Ascending aorta (tissue), 2 donors: ENCODE measurements around the gene RAB23. TPM values are rescaled to one million over a fixed set of nuclear protein-coding genes. Genes with fewer than 3 reads are reported as not detected.

Experiments
- DNase-seq, 2 donors: peaks; one replicate each; pipeline ENCODE4 v3.0.0-alpha.2; 2019; ENCODE audit warnings: low spot score in 2 of 2
- H3K27ac ChIP-seq, 2 donors: fragments of 200-600 bp; sonication (generic); one replicate each; pipeline ENCODE4 v1.5.1; 2016 to 2017; ENCODE audit warnings: mild to moderate bottlenecking in 1 of 2
- H3K27me3 ChIP-seq: fragments of 200-600 bp; sonication (generic); one replicate; pipeline ENCODE4 v1.5.1; 2017
- H3K36me3 ChIP-seq, 2 donors: fragments of 200-600 bp; sonication (generic); one replicate each; pipeline ENCODE4 v1.5.1; 2016
- H3K4me1 ChIP-seq, 2 donors: fragments of 200-600 bp; sonication (generic); one replicate each; pipeline ENCODE4 v1.5.1; 2016 to 2017; ENCODE audit warnings: mild to moderate bottlenecking in 1 of 2
- H3K4me3 ChIP-seq, 2 donors: fragments of 200-600 bp; sonication (generic); one replicate each; pipeline ENCODE4 v1.5.1; 2016 to 2017; ENCODE audit warnings: mild to moderate bottlenecking in 1 of 2
- H3K9me3 ChIP-seq, 2 donors: fragments of 200-600 bp; sonication (generic); one replicate each; pipeline ENCODE4 v1.5.1; 2016
- intact Hi-C: fragments of 100-400 bp; cut with DNase I; formaldehyde crosslinking; loops from one replicate; pipeline ENCODE4 v1.15.1; 2023
- total RNA-seq: library from RNA; depleted of rRNA; stranded (reverse); fragments of >200 nt; gene quantifications from one replicate; pipeline ENCODE4 v1.1.0, GENCODE V29; 2016
- TF ChIP-seq, protein P1 (sequence below), 3 experiments: fragments of 200-600 bp in 2 of 3; fragments of 450-650 bp in 1 of 3; sonication (generic) in 2 of 3; IDR thresholded peaks; one replicate each; pipeline ENCODE4 v1.5.1; 2016 to 2019; ENCODE audit warnings: antibody characterized with exemption in 3 of 3, mild to moderate bottlenecking in 1 of 3, moderate library complexity in 1 of 3

RAB23 gene
- total RNA-seq, 1 donor from 2014 or later, result 19.9 TPM

DNA sequence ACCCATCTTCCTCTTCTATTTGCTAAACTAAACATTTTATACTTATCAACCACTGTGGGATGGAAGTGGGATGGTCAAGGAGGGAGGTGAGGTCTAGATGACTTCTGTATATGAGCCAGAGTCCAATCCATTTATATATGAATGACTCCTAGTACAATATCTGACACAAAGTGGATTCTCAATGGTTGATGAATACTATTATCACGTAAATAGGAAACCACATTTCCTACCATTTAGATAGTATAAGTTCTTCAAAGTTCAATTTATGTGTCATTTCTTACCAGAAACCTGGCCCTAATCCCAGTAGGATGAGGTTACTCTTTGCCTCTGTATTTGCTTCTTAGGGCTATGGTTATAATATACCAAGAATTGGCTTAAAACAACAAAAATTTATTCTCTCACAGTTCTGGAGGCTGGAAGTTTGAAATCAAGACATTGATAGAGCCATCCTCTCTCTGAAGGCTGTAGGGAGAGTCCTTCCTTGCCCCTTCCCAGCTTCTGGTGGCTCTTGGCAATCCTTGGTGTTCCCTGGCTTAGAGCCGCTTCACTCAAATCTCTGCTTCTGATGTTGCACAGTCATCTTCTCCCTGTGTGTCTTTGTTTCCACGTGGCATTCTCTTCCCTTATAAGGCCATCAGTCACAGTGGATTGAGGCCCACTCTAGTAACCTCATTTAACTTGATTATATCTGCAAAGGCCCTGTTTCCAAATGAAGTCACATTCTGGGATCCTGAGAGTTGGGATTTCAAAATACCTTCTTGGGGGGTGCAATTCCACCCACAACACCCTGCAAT is 41.0 kb upstream of the RAB23 start:
- no peak for DNase-seq
- H3K27ac ChIP-seq, result peak overlapping the region; percentile 89 to 95
- intact Hi-C loops, result loop anchor here (2.0 kb wide), 1 partner anchor 42 kb away; no protein-coding TSS in a partner anchor
- H3K4me3 ChIP-seq, result no peak overlapping the region
- H3K36me3 ChIP-seq, result no peaks in the 10 kb centered on the region
- H3K27me3 ChIP-seq, result no peaks in the 10 kb centered on the region
- H3K9me3 ChIP-seq, result no peaks in the 10 kb centered on the region
- TF ChIP-seq, protein P1, sequence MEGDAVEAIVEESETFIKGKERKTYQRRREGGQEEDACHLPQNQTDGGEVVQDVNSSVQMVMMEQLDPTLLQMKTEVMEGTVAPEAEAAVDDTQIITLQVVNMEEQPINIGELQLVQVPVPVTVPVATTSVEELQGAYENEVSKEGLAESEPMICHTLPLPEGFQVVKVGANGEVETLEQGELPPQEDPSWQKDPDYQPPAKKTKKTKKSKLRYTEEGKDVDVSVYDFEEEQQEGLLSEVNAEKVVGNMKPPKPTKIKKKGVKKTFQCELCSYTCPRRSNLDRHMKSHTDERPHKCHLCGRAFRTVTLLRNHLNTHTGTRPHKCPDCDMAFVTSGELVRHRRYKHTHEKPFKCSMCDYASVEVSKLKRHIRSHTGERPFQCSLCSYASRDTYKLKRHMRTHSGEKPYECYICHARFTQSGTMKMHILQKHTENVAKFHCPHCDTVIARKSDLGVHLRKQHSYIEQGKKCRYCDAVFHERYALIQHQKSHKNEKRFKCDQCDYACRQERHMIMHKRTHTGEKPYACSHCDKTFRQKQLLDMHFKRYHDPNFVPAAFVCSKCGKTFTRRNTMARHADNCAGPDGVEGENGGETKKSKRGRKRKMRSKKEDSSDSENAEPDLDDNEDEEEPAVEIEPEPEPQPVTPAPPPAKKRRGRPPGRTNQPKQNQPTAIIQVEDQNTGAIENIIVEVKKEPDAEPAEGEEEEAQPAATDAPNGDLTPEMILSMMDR (IDR thresholded peaks at IDR 0.05), result no peak
- H3K4me1 ChIP-seq, result peaks cover 20 to 52% of the 10 kb centered on the region in 2 donors

DNA sequence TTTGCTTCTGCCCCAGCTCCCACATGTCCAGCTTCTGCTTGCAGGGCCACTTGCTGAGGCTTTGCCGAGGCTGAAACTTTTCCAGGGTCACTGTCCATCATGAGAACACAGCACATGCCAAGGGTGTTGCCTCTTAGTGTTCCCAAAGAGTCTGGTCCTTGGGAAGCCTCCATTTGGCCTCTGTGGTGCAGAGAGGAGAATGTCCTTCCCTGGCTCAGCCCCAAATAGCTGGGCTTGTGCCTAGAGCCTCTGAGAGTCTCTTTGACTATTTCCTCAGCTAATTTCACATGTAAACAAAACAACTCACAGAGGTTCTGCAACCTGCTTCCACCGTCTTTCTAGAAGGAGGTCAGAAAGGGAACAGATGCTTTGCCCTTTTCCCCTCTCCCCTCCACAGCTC is 40.4 kb upstream of the RAB23 start:
- H3K4me1 ChIP-seq, result peaks cover 20 to 51% of the 10 kb centered on the region in 2 donors
- no peak overlapping the region for H3K4me3 ChIP-seq
- DNase-seq, result peak in 1 of 2 donors; percentile 75
- peak overlapping the region; percentile 89 to 95 for H3K27ac ChIP-seq
- no peaks in the 10 kb centered on the region for H3K36me3 ChIP-seq
- intact Hi-C loops, result loop anchor here (2.0 kb wide), 1 partner anchor 42 kb away; no protein-coding TSS in a partner anchor
- no peaks in the 10 kb centered on the region for H3K27me3 ChIP-seq
- H3K9me3 ChIP-seq, result no peaks in the 10 kb centered on the region
- TF ChIP-seq, protein P1 (IDR thresholded peaks at IDR 0.05), result no peak

DNA sequence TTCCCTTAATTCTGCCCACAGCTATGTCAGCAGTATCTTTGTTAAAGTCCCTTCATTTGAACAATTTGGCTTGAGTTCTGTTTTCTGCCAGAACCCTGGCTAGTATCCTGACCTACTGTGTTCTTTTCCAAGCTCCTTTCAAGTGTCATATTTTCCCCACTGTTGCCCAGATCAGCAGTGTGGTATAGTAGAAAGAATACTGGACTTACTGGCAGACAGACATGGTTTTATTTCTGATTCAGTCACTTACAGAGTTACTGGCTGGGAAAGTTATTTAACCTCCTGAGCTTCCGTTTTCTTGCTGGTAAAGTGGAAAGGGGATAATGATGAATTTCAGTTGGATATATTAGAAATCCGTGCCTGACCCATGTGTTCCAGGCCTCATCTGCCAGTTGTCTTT is 39.8 kb upstream of the RAB23 start:
- Histone ChIP-seq H3K27ac (peak overlapping the region; percentile 89 to 95), H3K4me1 (peaks cover 20 to 52% of the 10 kb centered on the region in 2 donors), H3K36me3 (no peaks in the 10 kb centered on the region), H3K4me3 (no peak overlapping the region), H3K9me3 (no peaks in the 10 kb centered on the region), H3K27me3 (no peaks in the 10 kb centered on the region)
- TF ChIP-seq, protein P1 (IDR thresholded peaks at IDR 0.05), result no peak
- DNase-seq, result no peak
- intact Hi-C loops, result loop anchor here (2.0 kb wide), 1 partner anchor 41 kb away; no protein-coding TSS in a partner anchor

DNA sequence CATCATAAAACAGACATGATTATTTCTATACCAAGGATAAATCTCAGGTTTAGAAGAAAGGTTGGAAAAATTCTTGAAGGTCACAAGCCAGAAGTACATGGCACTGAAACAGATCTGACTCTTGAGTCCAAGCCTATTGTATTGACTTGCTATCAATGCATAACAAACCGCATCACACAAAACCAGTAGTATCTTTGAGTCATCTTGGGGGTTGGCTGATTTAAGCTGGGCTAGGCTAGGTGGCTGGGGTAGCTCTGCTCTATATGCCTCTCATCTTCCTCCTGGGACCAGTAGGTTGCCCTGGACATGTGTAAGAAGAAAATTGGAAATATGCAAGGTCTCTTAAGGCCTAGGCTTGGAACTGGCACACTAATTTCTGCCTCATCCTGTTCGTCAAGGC is 37.0 kb upstream of the RAB23 start:
- H3K4me3 ChIP-seq, result no peak overlapping the region
- no peaks in the 10 kb centered on the region for H3K9me3 ChIP-seq
- H3K36me3 ChIP-seq, result no peaks in the 10 kb centered on the region
- H3K27me3 ChIP-seq, result no peaks in the 10 kb centered on the region
- peak overlapping the region; percentile 89 to 95 for H3K27ac ChIP-seq
- TF ChIP-seq, protein P1 (IDR thresholded peaks at IDR 0.05), result no peak
- intact Hi-C loops, result loop anchor here (2.0 to 10.0 kb wide), 2 partner anchors 16 to 884 kb away; no protein-coding TSS in a partner anchor
- peaks cover 15 to 45% of the 10 kb centered on the region in 2 donors for H3K4me1 ChIP-seq
- no peak for DNase-seq

DNA sequence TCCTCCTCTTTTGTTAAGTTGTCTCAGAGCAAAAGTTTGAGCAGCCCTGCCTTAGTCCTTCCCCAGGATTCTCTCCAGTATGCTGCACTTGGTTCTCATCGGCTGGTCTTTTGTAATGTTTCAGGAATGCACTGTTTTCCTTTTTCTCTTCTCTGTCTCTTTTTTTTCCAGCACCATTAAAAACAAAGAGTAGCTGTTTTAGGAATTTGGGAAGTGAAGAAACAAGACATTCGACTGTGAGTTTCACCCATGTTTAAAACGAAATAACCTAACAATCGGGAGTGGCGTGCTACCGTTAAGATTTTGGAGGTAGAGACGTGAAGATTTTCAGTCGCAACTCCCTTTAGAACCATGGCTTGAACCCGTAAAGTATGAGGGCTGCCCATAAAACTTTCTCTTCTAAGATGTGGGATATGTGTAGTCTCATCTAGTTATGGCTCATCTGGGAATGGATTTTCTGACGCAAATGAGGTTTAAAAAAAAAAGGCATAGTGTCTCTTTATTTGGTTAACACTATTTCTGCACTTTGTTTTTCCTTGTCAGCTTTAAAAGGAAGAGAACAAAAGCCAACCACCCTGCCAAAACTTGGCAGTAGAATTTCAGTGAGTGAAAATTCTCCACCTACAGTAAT is 35.9 kb upstream of the RAB23 start:
- TF ChIP-seq, protein P1 (IDR thresholded peaks at IDR 0.05), result no peak
- Histone ChIP-seq H3K27ac (peak overlapping the region; percentile 89 to 95), H3K9me3 (no peaks in the 10 kb centered on the region), H3K4me3 (peak overlapping the region in 1 of 2 donors; percentile 51), H3K4me1 (peaks cover 11 to 43% of the 10 kb centered on the region in 2 donors), H3K36me3 (no peaks in the 10 kb centered on the region), H3K27me3 (no peaks in the 10 kb centered on the region)
- intact Hi-C loops, result loop anchor here (2.0 to 10.0 kb wide), 2 partner anchors 15 to 883 kb away; no protein-coding TSS in a partner anchor
- no peak for DNase-seq
